ENCODE measurements around the gene IL4R.
"Not testable (repeated sequence)": the region's sequence is repeated elsewhere in the genome, so short reads cannot be mapped to it uniquely, and the experiment has no call there.

Gene IL4R

DNA sequence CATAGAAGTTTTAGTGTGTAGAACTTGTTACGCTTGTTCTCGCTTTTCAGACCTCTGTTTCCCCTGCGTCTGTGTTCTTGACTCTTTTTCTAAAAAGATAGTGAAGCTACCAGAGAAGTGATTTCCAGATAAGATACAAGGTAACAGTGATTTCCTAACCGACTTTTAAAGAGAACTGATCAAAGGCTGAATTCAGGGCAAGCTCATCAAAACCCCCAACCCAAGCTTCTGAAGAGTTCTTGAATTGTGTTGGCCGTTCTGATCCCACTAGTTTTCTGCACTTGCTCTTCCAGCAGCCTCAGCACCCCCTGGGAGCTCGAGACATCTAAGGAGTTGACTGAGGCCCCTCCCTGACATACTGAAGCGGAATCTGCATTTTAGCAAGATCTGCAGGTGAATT is 32.5 kb upstream of the IL4R start:
- Mint-ChIP-seq H3K9me3 (no peaks in the 10 kb centered on the region), H3K4me3 (no peak overlapping the region), H3K27me3 (no peaks in the 10 kb centered on the region), H3K27ac (peak overlapping the region; percentile 13), H3K36me3 (ENCODE audit: low read depth) (no peaks in the 10 kb centered on the region), H3K4me1 (peaks cover 55% of the 10 kb centered on the region)
- no peak for DNase-seq
- no peak for ATAC-seq

DNA sequence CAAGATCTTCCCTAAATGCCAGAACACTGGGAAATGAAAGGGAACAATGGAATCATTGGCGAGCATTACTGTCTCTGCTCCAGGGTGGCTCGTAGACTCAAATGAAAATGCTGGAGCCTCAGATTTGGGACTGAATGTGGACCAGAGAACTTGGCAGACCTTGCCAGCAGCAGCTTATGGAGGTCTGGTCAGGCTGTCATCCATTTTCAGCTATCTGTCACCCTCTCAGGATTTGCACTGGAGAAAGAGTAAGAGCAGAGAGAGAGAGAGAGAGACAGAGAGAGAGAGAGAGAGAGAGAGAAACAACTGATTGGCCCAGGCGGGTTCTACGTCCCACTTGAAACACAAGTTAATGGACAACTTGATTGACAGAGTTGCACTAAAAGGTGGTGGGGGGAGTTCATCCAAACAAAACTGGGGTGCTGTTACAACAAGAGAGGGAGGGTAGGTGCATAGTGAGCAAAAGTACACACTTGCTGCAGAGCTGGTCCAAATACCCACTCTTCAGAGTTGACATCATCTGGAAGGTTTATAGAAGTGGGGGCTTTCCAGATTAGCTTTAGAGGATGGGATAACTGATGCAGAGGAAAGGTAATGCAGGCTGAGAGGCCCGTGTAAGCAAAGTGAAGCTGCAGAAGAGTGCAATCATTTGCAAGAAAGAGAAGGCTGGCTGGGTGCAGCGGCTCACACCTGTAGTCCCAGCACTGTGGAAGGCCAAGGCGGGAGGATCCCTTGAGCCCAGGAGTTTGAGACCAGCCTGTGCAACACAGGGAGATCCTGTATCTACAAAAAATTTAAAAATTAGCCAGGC is 28.7 kb upstream of the IL4R start:
- Mint-ChIP-seq H3K9me3 (peaks cover 6% of the 10 kb centered on the region), H3K27me3 (no peaks in the 10 kb centered on the region), H3K36me3 (ENCODE audit: low read depth) (no peaks in the 10 kb centered on the region), H3K4me3 (no peak overlapping the region), H3K27ac (peak overlapping the region; percentile 50), H3K4me1 (peaks cover 67% of the 10 kb centered on the region)
- DNase-seq (no peak), ATAC-seq (peak; percentile 60)

DNA sequence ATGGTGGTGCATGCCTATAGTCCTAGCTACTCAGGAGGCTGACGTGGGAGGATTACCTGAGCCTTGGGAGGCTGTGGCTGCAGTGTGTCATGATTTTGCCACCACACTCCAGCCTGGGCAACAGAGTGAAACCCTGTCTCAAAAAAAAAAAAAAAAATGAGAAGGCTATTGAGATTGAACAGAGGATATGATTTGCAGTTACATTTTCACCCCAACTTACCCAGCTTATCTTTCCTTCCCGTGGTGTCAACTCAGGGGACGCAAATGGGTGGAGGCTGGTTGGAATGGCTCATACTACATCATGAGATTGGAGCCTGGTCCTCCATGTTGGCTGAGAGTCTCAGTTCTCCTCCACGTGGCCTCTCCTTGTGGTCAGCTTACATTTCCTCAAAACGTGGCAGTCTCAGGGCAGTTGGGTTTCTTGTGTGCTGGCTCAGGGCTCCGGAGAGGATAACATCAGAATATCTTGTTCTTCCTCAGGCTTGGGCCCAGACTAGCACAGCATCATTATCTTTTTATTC is 28.0 kb upstream of the IL4R start:
- Mint-ChIP-seq H3K27ac (peak overlapping the region; percentile 1), H3K4me3 (no peak overlapping the region), H3K4me1 (peaks cover 74% of the 10 kb centered on the region), H3K36me3 (ENCODE audit: low read depth) (no peaks in the 10 kb centered on the region), H3K9me3 (peaks cover 6% of the 10 kb centered on the region), H3K27me3 (no peaks in the 10 kb centered on the region)
- ATAC-seq (peak; percentile 11), DNase-seq (no peak)

DNA sequence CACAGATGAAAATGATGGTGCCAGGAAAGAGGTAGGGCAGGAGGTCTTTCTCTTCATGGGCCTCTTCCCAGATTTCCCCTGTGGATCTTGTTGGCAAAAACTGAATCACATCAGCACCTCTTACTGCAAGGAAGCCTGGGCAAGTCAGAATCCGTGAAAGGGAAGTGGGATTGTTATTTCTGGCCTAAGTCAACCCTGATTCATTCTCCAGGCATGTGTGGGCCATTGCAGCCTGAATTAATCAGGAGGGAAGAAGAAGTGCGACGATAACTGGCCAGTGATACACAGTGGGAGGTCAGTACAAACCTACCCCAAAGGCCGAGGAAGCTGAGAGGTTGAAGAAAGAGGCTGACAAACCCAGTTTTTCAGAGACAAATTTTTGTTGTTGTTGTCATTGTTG is 27.3 kb upstream of the IL4R start:
- peaks cover 74% of the 10 kb centered on the region for H3K4me1 Mint-ChIP-seq
- H3K27ac Mint-ChIP-seq: peak overlapping the region; percentile 1
- H3K4me3 Mint-ChIP-seq: no peak overlapping the region

DNA sequence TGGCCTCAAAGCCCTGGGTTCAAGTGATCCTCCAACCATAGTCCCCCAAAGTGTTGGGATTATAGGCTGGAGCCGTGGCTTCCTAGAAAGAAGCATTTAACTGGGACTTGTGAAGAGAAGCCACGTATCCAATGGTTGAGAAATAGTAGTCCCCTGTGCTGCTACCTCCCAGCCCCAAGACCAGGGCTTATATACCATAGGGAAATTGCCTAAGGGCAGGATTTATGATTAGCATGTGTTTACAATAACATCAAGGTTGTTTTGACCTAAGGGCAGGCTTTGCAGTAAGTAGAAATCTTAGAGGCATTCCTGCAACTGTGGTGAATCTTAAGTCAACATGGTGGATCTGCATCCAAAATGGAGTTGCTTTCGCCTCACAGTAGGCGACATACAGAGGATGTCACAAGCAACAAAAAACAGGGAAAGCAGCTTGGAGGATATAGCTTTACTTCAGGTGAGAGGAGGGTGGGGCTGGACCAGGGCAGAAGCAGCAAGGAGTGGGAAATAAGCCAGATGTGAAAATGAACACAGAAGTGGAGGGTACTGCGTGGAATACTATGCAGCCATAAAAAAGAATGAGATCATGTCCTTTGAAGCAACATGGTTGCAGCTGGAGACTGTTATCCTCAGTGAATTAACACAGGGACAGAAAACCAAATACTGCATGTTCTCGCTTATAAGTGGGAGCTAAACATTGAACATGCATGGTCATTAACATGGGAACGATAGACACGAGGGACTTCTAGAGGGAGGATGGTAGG is 26.5 kb upstream of the IL4R start:
- H3K36me3 Mint-ChIP-seq (ENCODE audit: low read depth): no peaks in the 10 kb centered on the region
- H3K27ac Mint-ChIP-seq: peak overlapping the region; percentile 37
- no peak for DNase-seq
- peaks cover 71% of the 10 kb centered on the region for H3K4me1 Mint-ChIP-seq
- H3K27me3 Mint-ChIP-seq: no peaks in the 10 kb centered on the region
- H3K9me3 Mint-ChIP-seq: peaks cover 6% of the 10 kb centered on the region
- no peak for ATAC-seq
- no peak overlapping the region for H3K4me3 Mint-ChIP-seq

More for the DNA sequence above, 27.3 kb upstream of the IL4R start:
- Mint-ChIP-seq H3K36me3 (ENCODE audit: low read depth) (no peaks in the 10 kb centered on the region), H3K9me3 (peaks cover 6% of the 10 kb centered on the region), H3K27me3 (no peaks in the 10 kb centered on the region)
- DNase-seq (no peak), ATAC-seq (no peak)

DNA sequence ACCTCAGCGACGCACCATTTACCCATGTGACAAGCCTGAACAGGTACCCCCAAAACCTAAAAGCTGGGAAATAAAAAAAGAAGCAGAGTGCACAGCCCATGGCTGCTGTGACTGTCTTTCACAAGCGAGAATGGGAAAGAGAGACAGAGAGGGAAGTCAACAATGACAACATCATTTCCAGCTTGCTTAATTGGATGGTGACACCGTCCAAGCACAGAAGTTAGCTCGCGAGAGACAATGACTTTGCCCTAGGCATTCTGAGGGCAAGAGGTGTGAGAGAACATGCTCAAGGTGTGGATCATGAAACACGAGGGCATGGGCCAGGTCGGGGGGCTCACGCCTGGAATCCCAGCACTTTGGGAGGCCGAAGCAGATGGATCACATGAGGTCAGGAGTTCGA is 25.9 kb upstream of the IL4R start:
- ATAC-seq (no peak), DNase-seq (no peak)
- no peaks in the 10 kb centered on the region for H3K27me3 Mint-ChIP-seq
- H3K27ac Mint-ChIP-seq: no peak overlapping the region
- peaks cover 66% of the 10 kb centered on the region for H3K4me1 Mint-ChIP-seq
- no peak overlapping the region for H3K4me3 Mint-ChIP-seq
- peaks cover 6% of the 10 kb centered on the region for H3K9me3 Mint-ChIP-seq
- H3K36me3 Mint-ChIP-seq (ENCODE audit: low read depth): no peaks in the 10 kb centered on the region

DNA sequence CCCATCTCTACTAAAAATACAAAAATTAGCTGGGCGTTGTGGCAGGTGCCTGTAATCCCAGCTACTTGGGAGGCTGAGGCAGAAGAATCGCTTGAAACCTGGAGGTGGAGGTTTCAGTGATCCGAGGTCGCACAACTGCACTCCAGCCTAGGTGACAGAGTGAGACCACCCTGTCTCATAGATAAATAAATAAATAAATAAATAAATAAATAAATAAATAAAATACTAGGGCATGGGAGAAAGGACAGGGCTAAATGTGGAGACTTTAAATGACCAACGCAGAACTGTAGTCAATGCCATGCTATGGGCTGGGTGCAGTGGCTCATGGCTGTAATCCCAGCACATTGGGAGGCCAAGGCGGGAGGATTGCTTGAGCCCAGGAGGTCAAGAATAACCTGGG is 25.5 kb upstream of the IL4R start:
- not testable (repeated sequence) for DNase-seq; H3K27ac Mint-ChIP-seq; H3K9me3 Mint-ChIP-seq; H3K36me3 Mint-ChIP-seq (ENCODE audit: low read depth); H3K27me3 Mint-ChIP-seq; ATAC-seq; H3K4me3 Mint-ChIP-seq
- H3K4me1 Mint-ChIP-seq: peaks cover 62% of the 10 kb centered on the region

DNA sequence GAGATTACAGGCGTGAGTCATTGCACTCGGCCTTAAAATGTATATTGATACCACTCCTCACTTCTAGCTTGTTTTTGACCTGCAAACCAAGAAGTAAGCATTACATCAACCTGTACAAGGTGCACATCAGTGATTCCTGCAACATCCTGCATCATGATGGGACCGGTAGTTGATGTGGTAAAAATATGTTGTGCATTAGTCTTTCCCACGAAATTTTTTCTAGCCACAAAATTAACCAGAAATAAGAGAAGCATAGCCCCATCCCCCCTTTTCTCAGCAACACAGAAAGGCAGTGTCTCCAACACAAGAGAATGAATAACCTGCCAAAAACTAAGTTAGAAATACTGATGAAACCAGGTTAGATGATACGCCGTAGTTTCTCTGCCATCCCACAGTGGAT is 24.1 kb upstream of the IL4R start:
- no peak for ATAC-seq
- peaks cover 6% of the 10 kb centered on the region for H3K9me3 Mint-ChIP-seq
- no peak overlapping the region for H3K4me3 Mint-ChIP-seq
- H3K27me3 Mint-ChIP-seq: no peaks in the 10 kb centered on the region
- H3K36me3 Mint-ChIP-seq (ENCODE audit: low read depth): no peaks in the 10 kb centered on the region
- peaks cover 50% of the 10 kb centered on the region for H3K4me1 Mint-ChIP-seq
- H3K27ac Mint-ChIP-seq: peak overlapping the region; percentile 5
- DNase-seq: no peak

DNA sequence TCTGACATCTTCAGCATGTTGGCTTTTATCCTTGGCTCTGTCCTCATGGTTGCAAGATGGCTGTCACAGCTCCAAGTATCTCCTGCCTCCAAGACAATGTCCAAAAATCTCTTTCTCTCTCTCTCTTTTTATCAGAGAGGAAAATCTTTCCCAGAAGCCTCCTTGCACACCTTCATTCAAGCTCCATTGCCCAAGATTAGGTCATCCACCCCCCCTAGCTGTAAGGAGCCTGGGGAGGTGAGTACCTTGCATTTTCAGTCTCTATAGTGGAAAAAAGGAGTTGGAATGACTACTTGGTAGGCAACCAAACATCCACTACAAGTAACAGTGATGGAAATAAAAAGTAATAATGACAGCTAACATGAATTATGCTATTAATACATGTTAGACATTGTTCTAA is 23.2 kb upstream of the IL4R start:
- Mint-ChIP-seq H3K9me3 (peaks cover 6% of the 10 kb centered on the region), H3K27me3 (no peaks in the 10 kb centered on the region), H3K4me1 (peaks cover 46% of the 10 kb centered on the region), H3K27ac (peak overlapping the region; percentile 17), H3K4me3 (no peak overlapping the region), H3K36me3 (ENCODE audit: low read depth) (no peaks in the 10 kb centered on the region)
- ATAC-seq (peak; percentile 67), DNase-seq (no peak)

DNA sequence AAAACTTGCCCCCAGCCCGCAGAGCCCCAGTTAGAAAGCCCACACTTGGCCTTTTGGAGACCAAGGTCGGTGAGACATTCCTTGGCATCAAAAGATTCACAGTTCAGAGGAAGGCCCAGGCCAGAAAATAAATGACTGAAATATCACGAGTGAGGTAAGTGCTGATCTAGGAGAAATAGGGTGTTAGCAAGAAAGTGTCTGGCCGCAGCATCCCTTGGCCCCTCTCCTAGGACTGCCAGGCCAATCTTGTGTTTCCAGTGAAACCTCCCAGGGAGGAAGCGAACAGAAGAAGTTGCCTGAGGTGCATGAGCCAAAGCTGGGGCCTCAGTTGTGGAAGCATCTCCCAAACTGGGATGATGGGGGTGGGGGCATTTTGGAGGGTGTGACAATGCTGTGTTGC is 22.7 kb upstream of the IL4R start:
- ATAC-seq: no peak
- H3K4me1 Mint-ChIP-seq: peaks cover 46% of the 10 kb centered on the region
- no peaks in the 10 kb centered on the region for H3K27me3 Mint-ChIP-seq
- peaks cover 6% of the 10 kb centered on the region for H3K9me3 Mint-ChIP-seq
- H3K27ac Mint-ChIP-seq: peak overlapping the region; percentile 17
- DNase-seq: no peak
- H3K36me3 Mint-ChIP-seq (ENCODE audit: low read depth): no peaks in the 10 kb centered on the region
- no peak overlapping the region for H3K4me3 Mint-ChIP-seq

DNA sequence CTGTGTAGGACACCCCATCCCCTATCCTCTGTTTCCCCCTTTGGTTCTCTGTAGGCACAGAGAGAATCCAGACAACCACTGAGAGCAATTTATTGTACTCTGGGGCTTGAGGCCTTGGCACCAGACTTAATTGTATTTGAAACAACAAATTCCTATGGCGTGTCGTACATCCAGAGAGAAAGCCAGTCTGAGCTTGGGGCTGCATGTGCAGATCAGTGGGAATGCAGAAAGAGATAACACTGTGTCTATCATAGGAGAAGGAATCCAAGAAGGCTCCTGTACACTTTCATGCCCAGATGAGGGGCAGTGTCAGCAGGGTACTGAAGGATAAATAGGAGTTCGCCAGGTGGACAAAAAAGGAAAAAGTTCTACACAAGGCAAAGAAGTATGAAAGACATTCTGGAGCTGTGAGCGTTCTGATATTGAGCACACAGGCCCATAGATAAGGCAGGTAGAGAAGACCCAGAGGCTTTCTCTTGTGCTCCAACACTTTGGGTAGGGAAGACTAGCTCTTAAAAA is 22.0 kb upstream of the IL4R start:
- DNase-seq: no peak
- H3K36me3 Mint-ChIP-seq (ENCODE audit: low read depth): no peaks in the 10 kb centered on the region
- H3K27me3 Mint-ChIP-seq: no peaks in the 10 kb centered on the region
- no peak overlapping the region for H3K4me3 Mint-ChIP-seq
- H3K9me3 Mint-ChIP-seq: peaks cover 6% of the 10 kb centered on the region
- peaks cover 48% of the 10 kb centered on the region for H3K4me1 Mint-ChIP-seq
- H3K27ac Mint-ChIP-seq: no peak overlapping the region
- ATAC-seq: no peak

DNA sequence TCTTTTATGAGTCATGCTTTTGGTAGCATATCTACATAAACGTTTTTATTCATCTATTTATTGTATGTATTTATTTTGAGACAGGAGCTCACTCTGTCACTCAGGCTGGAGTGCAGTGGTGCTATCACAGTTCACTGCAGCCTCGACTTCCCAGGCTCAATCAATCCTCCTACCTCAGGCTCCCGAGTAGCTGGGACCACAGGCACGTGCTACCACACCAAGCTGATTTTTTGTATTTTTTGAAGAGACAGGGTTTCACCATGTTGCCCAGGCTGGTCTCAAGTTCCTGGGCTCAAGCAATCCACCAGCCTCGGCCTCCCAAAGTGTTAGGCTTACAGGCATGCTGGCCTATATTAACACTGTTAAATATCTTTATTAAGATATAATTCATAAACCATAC is 20.4 kb upstream of the IL4R start:
- Mint-ChIP-seq H3K4me1 (peaks cover 49% of the 10 kb centered on the region), H3K4me3 (no peak overlapping the region), H3K36me3 (ENCODE audit: low read depth) (no peaks in the 10 kb centered on the region), H3K9me3 (no peaks in the 10 kb centered on the region), H3K27me3 (no peaks in the 10 kb centered on the region), H3K27ac (no peak overlapping the region)
- DNase-seq (no peak), ATAC-seq (no peak)

DNA sequence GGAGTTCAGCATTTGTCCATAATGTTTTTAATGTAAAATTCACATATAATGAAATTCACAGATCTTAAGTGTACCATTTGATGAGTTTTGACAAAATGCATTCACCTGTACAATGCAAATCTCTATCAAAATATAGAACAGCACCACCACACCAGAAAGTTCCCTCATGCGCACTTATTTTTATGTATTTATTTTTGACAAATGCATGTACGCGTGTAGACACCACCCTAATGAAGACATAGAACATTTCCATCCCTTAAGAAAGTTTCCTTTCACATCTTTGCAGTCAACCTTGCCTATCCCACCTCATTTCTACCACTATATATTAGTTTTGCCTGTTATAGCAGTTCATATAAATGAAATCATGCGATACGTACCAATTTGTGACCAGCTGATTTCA is 15.6 kb upstream of the IL4R start:
- no peaks in the 10 kb centered on the region for H3K9me3 Mint-ChIP-seq
- ATAC-seq (no peak), DNase-seq (no peak)
- peaks cover 2% of the 10 kb centered on the region for H3K27me3 Mint-ChIP-seq
- H3K4me1 Mint-ChIP-seq: peaks cover 39% of the 10 kb centered on the region
- H3K36me3 Mint-ChIP-seq (ENCODE audit: low read depth): no peaks in the 10 kb centered on the region
- H3K4me3 Mint-ChIP-seq: no peak overlapping the region
- no peak overlapping the region for H3K27ac Mint-ChIP-seq

DNA sequence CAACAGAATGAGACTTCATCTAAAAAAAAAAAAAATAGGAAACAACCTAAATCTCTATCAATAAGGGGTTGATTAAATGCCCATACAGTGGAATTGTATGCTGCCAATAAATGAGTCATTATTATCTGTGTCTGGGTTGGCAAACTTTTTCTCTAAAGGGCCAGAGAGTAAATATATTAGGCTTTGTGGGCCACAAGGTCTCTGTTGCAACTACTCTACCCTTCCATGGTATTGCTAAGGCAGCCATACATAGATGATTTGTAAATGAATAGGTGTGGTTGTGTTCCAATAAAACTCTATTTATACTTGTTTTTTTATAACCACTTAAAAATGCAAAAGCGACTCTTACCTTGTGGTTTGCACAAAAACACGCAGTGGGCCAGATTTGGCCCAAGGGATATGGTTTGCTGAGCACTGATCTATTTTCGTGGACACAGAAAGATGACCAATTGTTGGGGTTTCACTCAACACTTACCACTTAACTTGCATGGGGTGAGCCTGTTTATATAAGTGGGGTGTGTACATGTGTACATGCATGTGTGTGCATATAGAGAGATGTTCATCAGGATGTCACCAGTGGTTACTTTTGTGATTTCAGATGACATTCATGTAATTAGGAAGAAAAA is 12.4 kb upstream of the IL4R start:
- peaks cover 7% of the 10 kb centered on the region for H3K9me3 Mint-ChIP-seq
- H3K27ac Mint-ChIP-seq: no peak overlapping the region
- H3K4me1 Mint-ChIP-seq: peaks cover 41% of the 10 kb centered on the region
- H3K36me3 Mint-ChIP-seq (ENCODE audit: low read depth): no peaks in the 10 kb centered on the region
- H3K27me3 Mint-ChIP-seq: peaks cover 2% of the 10 kb centered on the region
- no peak for DNase-seq
- no peak overlapping the region for H3K4me3 Mint-ChIP-seq
- ATAC-seq: no peak
